Measurements from ENCODE around the gene CD83. TPM values are rescaled to one million over a fixed set of nuclear protein-coding genes. Genes with fewer than 3 reads are reported as not detected.

The CD83 gene
- total RNA-seq, 6 experiments from 2014 or later, result 0.79 to 1.9 (median 1.1) TPM

DNA sequence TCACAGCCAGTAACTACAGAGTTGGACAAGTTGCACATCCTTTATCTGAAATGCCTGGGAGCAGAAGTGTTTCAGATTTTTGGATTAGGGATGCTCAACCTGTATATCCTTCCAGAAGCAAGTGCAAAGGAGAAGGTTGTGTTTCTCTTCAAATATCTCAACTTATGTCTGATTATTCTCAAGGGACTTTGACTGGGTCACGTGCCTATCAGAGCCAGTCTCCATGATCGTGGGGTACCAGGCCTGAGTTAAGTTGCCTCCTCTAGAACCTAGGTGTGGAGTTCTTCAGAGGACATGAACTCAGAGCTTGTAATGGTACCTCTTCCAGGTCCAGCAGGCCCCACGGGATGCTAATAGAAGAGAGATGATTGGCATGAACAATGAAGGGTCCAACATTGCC lies 7.8 kb downstream of the CD83 start:
- H3K27me3 Mint-ChIP-seq (ENCODE audit: insufficient read depth), result peaks cover 2% of the 10 kb centered on the region; the same call in 1 of the 2 replicates
- peaks cover 9% of the 10 kb centered on the region for H3K4me1 Mint-ChIP-seq (ENCODE audit: low read depth)
- H3K36me3 Mint-ChIP-seq (ENCODE audit: low read depth), result no peaks in the 10 kb centered on the region
- H3K27ac Mint-ChIP-seq, result no peak overlapping the region
- H3K4me3 Mint-ChIP-seq, result no peak overlapping the region
- DNase-seq, result no peak
- H3K9me3 Mint-ChIP-seq, result no peaks in the 10 kb centered on the region
- TF ChIP-seq, protein P1, sequence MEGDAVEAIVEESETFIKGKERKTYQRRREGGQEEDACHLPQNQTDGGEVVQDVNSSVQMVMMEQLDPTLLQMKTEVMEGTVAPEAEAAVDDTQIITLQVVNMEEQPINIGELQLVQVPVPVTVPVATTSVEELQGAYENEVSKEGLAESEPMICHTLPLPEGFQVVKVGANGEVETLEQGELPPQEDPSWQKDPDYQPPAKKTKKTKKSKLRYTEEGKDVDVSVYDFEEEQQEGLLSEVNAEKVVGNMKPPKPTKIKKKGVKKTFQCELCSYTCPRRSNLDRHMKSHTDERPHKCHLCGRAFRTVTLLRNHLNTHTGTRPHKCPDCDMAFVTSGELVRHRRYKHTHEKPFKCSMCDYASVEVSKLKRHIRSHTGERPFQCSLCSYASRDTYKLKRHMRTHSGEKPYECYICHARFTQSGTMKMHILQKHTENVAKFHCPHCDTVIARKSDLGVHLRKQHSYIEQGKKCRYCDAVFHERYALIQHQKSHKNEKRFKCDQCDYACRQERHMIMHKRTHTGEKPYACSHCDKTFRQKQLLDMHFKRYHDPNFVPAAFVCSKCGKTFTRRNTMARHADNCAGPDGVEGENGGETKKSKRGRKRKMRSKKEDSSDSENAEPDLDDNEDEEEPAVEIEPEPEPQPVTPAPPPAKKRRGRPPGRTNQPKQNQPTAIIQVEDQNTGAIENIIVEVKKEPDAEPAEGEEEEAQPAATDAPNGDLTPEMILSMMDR (IDR thresholded peaks at IDR 0.05), result no peak

DNA sequence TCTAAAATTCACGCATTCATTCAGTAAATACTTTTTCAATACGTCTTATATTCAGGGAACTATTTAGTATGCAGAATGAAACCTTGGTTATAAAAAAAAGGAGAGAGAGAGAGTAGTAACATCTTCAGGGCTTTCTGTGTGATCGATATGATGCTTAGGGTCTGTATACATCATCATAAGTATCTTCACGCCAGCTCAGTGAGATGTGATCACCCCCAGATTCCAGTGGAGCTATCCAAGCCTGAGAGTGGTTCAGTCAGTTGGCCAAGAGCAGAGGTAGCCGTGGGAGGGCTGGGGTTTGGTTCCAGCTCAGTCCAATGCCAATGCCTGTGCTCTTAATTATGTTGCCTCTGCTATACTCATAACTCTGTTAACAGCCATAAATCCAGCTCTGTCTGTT lies 8.6 kb downstream of the CD83 start:
- H3K27ac Mint-ChIP-seq, result no peak overlapping the region
- H3K36me3 Mint-ChIP-seq (ENCODE audit: low read depth), result no peaks in the 10 kb centered on the region
- peaks cover 2% of the 10 kb centered on the region; the same call in 1 of the 2 replicates for H3K27me3 Mint-ChIP-seq (ENCODE audit: insufficient read depth)
- H3K9me3 Mint-ChIP-seq, result no peaks in the 10 kb centered on the region
- TF ChIP-seq, protein P1 (IDR thresholded peaks at IDR 0.05), result no peak
- no peak for DNase-seq
- no peak overlapping the region for H3K4me3 Mint-ChIP-seq
- H3K4me1 Mint-ChIP-seq (ENCODE audit: low read depth), result peaks cover 9% of the 10 kb centered on the region

DNA sequence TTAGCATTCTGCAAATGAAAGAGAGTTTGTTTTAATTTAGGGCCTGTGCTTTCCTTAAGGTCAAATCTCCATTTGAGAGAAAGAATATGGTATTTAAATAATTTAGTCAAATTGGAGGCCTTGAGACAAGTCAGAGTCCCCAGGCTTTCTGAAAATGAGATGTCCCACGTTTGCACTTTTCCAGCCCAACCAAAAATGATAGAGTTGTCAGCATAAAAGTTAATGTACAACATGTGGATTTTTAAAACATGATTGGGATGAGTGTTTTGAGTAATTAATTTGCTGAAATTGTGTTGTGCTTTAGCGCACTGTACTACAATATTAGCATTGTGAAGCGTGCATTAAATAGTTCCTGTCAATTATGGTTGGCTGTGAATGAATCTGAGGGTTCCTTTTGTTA lies 10.0 kb downstream of the CD83 start:
- H3K9me3 Mint-ChIP-seq, result no peaks in the 10 kb centered on the region
- H3K36me3 Mint-ChIP-seq (ENCODE audit: low read depth), result no peaks in the 10 kb centered on the region
- DNase-seq, result no peak
- H3K27ac Mint-ChIP-seq, result no peak overlapping the region
- TF ChIP-seq, protein P1 (IDR thresholded peaks at IDR 0.05), result no peak
- H3K4me3 Mint-ChIP-seq, result no peak overlapping the region
- peaks cover 2% of the 10 kb centered on the region; the same call in 1 of the 2 replicates for H3K27me3 Mint-ChIP-seq (ENCODE audit: insufficient read depth)
- peaks cover 9% of the 10 kb centered on the region for H3K4me1 Mint-ChIP-seq (ENCODE audit: low read depth)

- Mint-ChIP-seq H3K4me3 (no peak overlapping the region), H3K36me3 (ENCODE audit: low read depth) (no peaks in the 10 kb centered on the region), H3K4me1 (ENCODE audit: low read depth) (peaks cover 9% of the 10 kb centered on the region), H3K27ac (no peak overlapping the region), H3K27me3 (ENCODE audit: insufficient read depth) (peaks cover 5% of the 10 kb centered on the region), H3K9me3 (no peaks in the 10 kb centered on the region)
- TF ChIP-seq, protein P1 (IDR thresholded peaks at IDR 0.05), result no peak
- no peak for DNase-seq
Measured at GRCh38 chr6:14128012-14128411, 10.4 kb downstream of the CD83 start.

DNA sequence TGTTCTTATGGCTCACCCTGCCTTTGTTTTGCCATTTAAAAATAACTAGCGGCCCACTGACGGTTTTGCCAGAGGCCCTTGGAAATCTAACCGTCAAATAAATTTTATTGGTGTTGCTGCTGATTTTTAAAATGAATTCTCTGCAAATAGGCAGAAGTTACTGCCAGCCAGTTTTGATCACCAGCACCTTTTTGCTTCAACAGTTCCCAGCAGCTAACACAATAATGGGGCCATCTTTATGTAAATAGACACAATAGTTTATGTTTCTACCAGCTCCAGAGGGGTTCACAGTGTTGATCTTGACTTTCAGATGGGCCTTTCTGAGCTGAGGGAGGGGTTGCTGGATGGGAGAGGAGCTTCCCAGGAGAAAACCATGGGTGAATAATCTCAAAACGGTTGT lies 11.2 kb downstream of the CD83 start:
- H3K36me3 Mint-ChIP-seq (ENCODE audit: low read depth), result no peaks in the 10 kb centered on the region
- no peak overlapping the region for H3K4me3 Mint-ChIP-seq
- peaks cover 3% of the 10 kb centered on the region for H3K4me1 Mint-ChIP-seq (ENCODE audit: low read depth)
- peaks cover 5% of the 10 kb centered on the region for H3K27me3 Mint-ChIP-seq (ENCODE audit: insufficient read depth)
- no peak for DNase-seq
- TF ChIP-seq, protein P1 (IDR thresholded peaks at IDR 0.05), result no peak
- H3K27ac Mint-ChIP-seq, result no peak overlapping the region
- H3K9me3 Mint-ChIP-seq, result no peaks in the 10 kb centered on the region

- Mint-ChIP-seq H3K27ac (no peak overlapping the region), H3K4me3 (no peak overlapping the region), H3K27me3 (ENCODE audit: insufficient read depth) (peaks cover 5% of the 10 kb centered on the region), H3K9me3 (no peaks in the 10 kb centered on the region), H3K4me1 (ENCODE audit: low read depth) (no peaks in the 10 kb centered on the region; the same call in 1 of the 2 replicates), H3K36me3 (ENCODE audit: low read depth) (no peaks in the 10 kb centered on the region)
- DNase-seq, result peak; percentile 63
- TF ChIP-seq, protein P1 (IDR thresholded peaks at IDR 0.05), result peak; percentile 67; the same call in 1 of the 2 replicates
Measured at GRCh38 chr6:14129575-14129974, 12.0 kb downstream of the CD83 start.
